Pulmonary artery endothelial cell (primary cell): ENCODE measurements around the gene BRINP2. TPM values are rescaled to one million over a fixed set of nuclear protein-coding genes. Genes with fewer than 3 reads are reported as not detected.

Experiments used
- DNase-seq: peaks from one replicate; pipeline ENCODE4 v3.0.0-alpha.2; 2011; ENCODE audit warnings: low read depth, low spot score
- total RNA-seq: library from RNA; depleted of rRNA; stranded (reverse); fragments of >200 nt; gene quantifications from 2 replicates; pipeline ENCODE4 v1.2.3, GENCODE V29; 2014

BRINP2 gene
- total RNA-seq, 1 donor from 2014 or later = not detected

- DNase-seq = no peak
Measured at GRCh38 chr1:177223359-177223758, 52.6 kb downstream of the BRINP2 start.

- DNase-seq = no peak
Measured at GRCh38 chr1:177227978-177228692, 57.4 kb downstream of the BRINP2 start.

GRCh38 chr1:177228693-177229065 is 57.9 kb downstream of the BRINP2 start:
- DNase-seq = no peak

- DNase-seq = no peak
Measured at GRCh38 chr1:177229781-177230180, 59.0 kb downstream of the BRINP2 start.

- DNase-seq = no peak
Measured at GRCh38 chr1:177230228-177231016, 59.7 kb downstream of the BRINP2 start.

- no peak for DNase-seq
Measured at GRCh38 chr1:177235350-177235749, 64.6 kb downstream of the BRINP2 start.

- DNase-seq = no peak
Measured at GRCh38 chr1:177236962-177237361, 66.2 kb downstream of the BRINP2 start.

- no peak for DNase-seq
Measured at GRCh38 chr1:177238967-177239366, 68.2 kb downstream of the BRINP2 start.

GRCh38 chr1:177239792-177240191 is 69.0 kb downstream of the BRINP2 start:
- no peak for DNase-seq

- no peak for DNase-seq
Measured at GRCh38 chr1:177243773-177244172, 73.0 kb downstream of the BRINP2 start.

GRCh38 chr1:177246710-177247580 is 76.2 kb downstream of the BRINP2 start:
- DNase-seq = no peak

- DNase-seq = no peak
Measured at GRCh38 chr1:177247623-177248176, 76.9 kb downstream of the BRINP2 start.

GRCh38 chr1:177248258-177248657 is 77.5 kb downstream of the BRINP2 start:
- no peak for DNase-seq

GRCh38 chr1:177249231-177249630 is 78.5 kb downstream of the BRINP2 start:
- no peak for DNase-seq

GRCh38 chr1:177252877-177253276 is 82.1 kb downstream of the BRINP2 start:
- no peak for DNase-seq

GRCh38 chr1:177255411-177255810 is 84.7 kb downstream of the BRINP2 start:
- no peak for DNase-seq

- DNase-seq = peak; percentile 2
Measured at GRCh38 chr1:177256153-177257075, 85.7 kb downstream of the BRINP2 start.

- no peak for DNase-seq
Measured at GRCh38 chr1:177257128-177257527, 86.4 kb downstream of the BRINP2 start.

- DNase-seq = no peak
Measured at GRCh38 chr1:177257576-177257975, 86.8 kb downstream of the BRINP2 start.

GRCh38 chr1:177270863-177271262 is 100.1 kb downstream of the BRINP2 start:
- no peak for DNase-seq
